ENCODE data around the gene EPO. TPM values are rescaled to one million over a fixed set of nuclear protein-coding genes. Genes with fewer than 3 reads are reported as not detected.
"Not testable (repeated sequence)": the region's sequence is repeated elsewhere in the genome, so short reads cannot be mapped to it uniquely, and the experiment has no call there.

The EPO gene
- total and polyA plus RNA-seq, 2 donors from 2014 or later = not detected

GRCh38 chr7:100759357-100760171, 39.3 kb downstream of the EPO start:
- TF ChIP-seq CTCF (IDR thresholded peaks at IDR 0.05; ENCODE audit: borderline replicate concordance, extremely low read depth, insufficient read depth) = no peak
- intact Hi-C loops (cut with DNase I) = no loop called here
- no peaks in the 10 kb centered on the region for H3K4me1 ChIP-seq (ENCODE audit: control insufficient read depth in 2 of 3, insufficient read depth in 2 of 3, low read depth in 1 of 3, low read length in 3 of 3)
- no peaks in the 10 kb centered on the region for H3K9me3 ChIP-seq (ENCODE audit: control insufficient read depth in 2 of 3, insufficient read depth in 1 of 3, low read length in 3 of 3)
- H3K4me3 ChIP-seq (ENCODE audit: low read length in 3 of 3) = no peak overlapping the region
- DNase-seq = no peak
- no peak for FAIRE-seq
- no peak overlapping the region for H3K9ac ChIP-seq (ENCODE audit: low read length in 3 of 3)
- no peak overlapping the region for H3K27ac ChIP-seq (ENCODE audit: low read depth in 2 of 2, low read length in 2 of 2)
- no peaks in the 10 kb centered on the region for H3K27me3 ChIP-seq (ENCODE audit: control insufficient read depth, insufficient read depth, low read length)
- no peaks in the 10 kb centered on the region for H3K36me3 ChIP-seq (ENCODE audit: control insufficient read depth in 2 of 3, insufficient read depth in 3 of 3, low read length in 3 of 3)

- H3K4me1 ChIP-seq (ENCODE audit: control insufficient read depth in 2 of 3, insufficient read depth in 2 of 3, low read depth in 1 of 3, low read length in 3 of 3); H3K36me3 ChIP-seq (ENCODE audit: control insufficient read depth in 2 of 3, insufficient read depth in 3 of 3, low read length in 3 of 3); H3K27me3 ChIP-seq (ENCODE audit: control insufficient read depth, insufficient read depth, low read length); H3K9ac ChIP-seq (ENCODE audit: low read length in 3 of 3); H3K27ac ChIP-seq (ENCODE audit: low read depth in 2 of 2, low read length in 2 of 2); DNase-seq; FAIRE-seq; H3K4me3 ChIP-seq (ENCODE audit: low read length in 3 of 3); H3K9me3 ChIP-seq (ENCODE audit: control insufficient read depth in 2 of 3, insufficient read depth in 1 of 3, low read length in 3 of 3); intact Hi-C loops (cut with DNase I): not testable (repeated sequence)
Observed at GRCh38 chr7:100762841-100763240, 42.6 kb downstream of the EPO start.

- no peak for TF ChIP-seq CTCF (IDR thresholded peaks at IDR 0.05; ENCODE audit: borderline replicate concordance, extremely low read depth, insufficient read depth)
- Histone ChIP-seq H3K4me3 (ENCODE audit: low read length in 3 of 3) (no peak overlapping the region), H3K4me1 (ENCODE audit: control insufficient read depth in 2 of 3, insufficient read depth in 2 of 3, low read depth in 1 of 3, low read length in 3 of 3) (no peaks in the 10 kb centered on the region), H3K27me3 (ENCODE audit: control insufficient read depth, insufficient read depth, low read length) (no peaks in the 10 kb centered on the region), H3K27ac (ENCODE audit: low read depth in 2 of 2, low read length in 2 of 2) (no peak overlapping the region), H3K36me3 (ENCODE audit: control insufficient read depth in 2 of 3, insufficient read depth in 3 of 3, low read length in 3 of 3) (no peaks in the 10 kb centered on the region), H3K9me3 (ENCODE audit: control insufficient read depth in 2 of 3, insufficient read depth in 1 of 3, low read length in 3 of 3) (no peaks in the 10 kb centered on the region), H3K9ac (ENCODE audit: low read length in 3 of 3) (no peak overlapping the region)
- intact Hi-C loops (cut with DNase I) = no loop called here
- DNase-seq = no peak
- FAIRE-seq = no peak
Observed at GRCh38 chr7:100763556-100764140, 43.4 kb downstream of the EPO start.

- Histone ChIP-seq H3K27me3 (ENCODE audit: control insufficient read depth, insufficient read depth, low read length) (no peaks in the 10 kb centered on the region), H3K9ac (ENCODE audit: low read length in 3 of 3) (no peak overlapping the region), H3K27ac (ENCODE audit: low read depth in 2 of 2, low read length in 2 of 2) (no peak overlapping the region), H3K36me3 (ENCODE audit: control insufficient read depth in 2 of 3, insufficient read depth in 3 of 3, low read length in 3 of 3) (no peaks in the 10 kb centered on the region), H3K4me1 (ENCODE audit: control insufficient read depth in 2 of 3, insufficient read depth in 2 of 3, low read depth in 1 of 3, low read length in 3 of 3) (no peaks in the 10 kb centered on the region), H3K9me3 (ENCODE audit: control insufficient read depth in 2 of 3, insufficient read depth in 1 of 3, low read length in 3 of 3) (no peaks in the 10 kb centered on the region), H3K4me3 (ENCODE audit: low read length in 3 of 3) (no peak overlapping the region)
- DNase-seq = no peak
- intact Hi-C loops (cut with DNase I) = no loop called here
- no peak for FAIRE-seq
- TF ChIP-seq CTCF (IDR thresholded peaks at IDR 0.05; ENCODE audit: borderline replicate concordance, extremely low read depth, insufficient read depth) = no peak
Observed at GRCh38 chr7:100764841-100765240, 44.6 kb downstream of the EPO start.

All from kidney (tissue), 14 donors.